ENCODE measurements around the gene GPI. TPM values are rescaled to one million over a fixed set of nuclear protein-coding genes. Genes with fewer than 3 reads are reported as not detected.

The GPI gene
- total and polyA plus RNA-seq, 2 of the 8 experiments (the other 6 are each of a cell fraction or from before 2014, with no cell fraction given) = 171 to 360 TPM

GRCh38 chr19:34336781-34337271, 28.2 kb upstream of the GPI start:
- CTCF ChIA-PET (ENCODE audit: partially characterized antibody) = interaction anchor here (1.0 to 4.2 kb wide), 8 partner anchors 9 to 96 kb away, joined by 3 to 27 read pairs (median 10); no protein-coding TSS in a partner anchor

More at GRCh38 chr19:34336781-34337271, 28.2 kb upstream of the GPI start:
- Histone ChIP-seq H3K79me1 (ENCODE audit: low read depth, low read length) (no peaks in the 10 kb centered on the region; the same call in 1 of the 2 replicates), H2BK120ac (replicated peaks; ENCODE audit: low read depth, low read length) (no peak overlapping the region), H4K8ac (ENCODE audit: extremely low read depth, insufficient read depth, low read length) (no peak overlapping the region), H3K56ac (replicated peaks; ENCODE audit: insufficient read length, low read depth, low read length) (no peak overlapping the region), H3K27me3 (replicated peaks in 1 of 4; ENCODE audit: control insufficient read depth in 3 of 4, extremely low read depth in 1 of 4, insufficient read depth in 3 of 4, low read length in 3 of 4) (no peaks in the 10 kb centered on the region), H3K23me2 (ENCODE audit: low read depth, low read length) (no peaks in the 10 kb centered on the region), H3K18ac (ENCODE audit: extremely low read depth, low read length) (no peak overlapping the region), H3K4me3 (ENCODE audit: extremely low read depth in 1 of 4, insufficient read depth in 2 of 4, low read depth in 3 of 4, low read length in 4 of 4) (no peak overlapping the region), H3K14ac (ENCODE audit: insufficient read length) (no peak overlapping the region), H3K79me2 (ENCODE audit: control insufficient read depth in 1 of 2, insufficient read depth in 2 of 2, low read length in 2 of 2) (no peaks in the 10 kb centered on the region), H3K4ac (replicated peaks; ENCODE audit: insufficient read length, low read depth, low read length) (no peak overlapping the region), H3K4me2 (ENCODE audit: insufficient read depth in 1 of 2, low read depth in 2 of 2, low read length in 2 of 2) (no peak overlapping the region), H2BK12ac (ENCODE audit: low read depth, low read length) (no peak overlapping the region), H3K23ac (ENCODE audit: insufficient read length) (no peak overlapping the region), H3K36me3 (ENCODE audit: control insufficient read depth in 2 of 4, insufficient read depth in 4 of 4, low read length in 3 of 4) (peaks cover 7 to 35% (median 16%) of the 10 kb centered on the region in 4 experiments; a peak in 7 of 8 replicates), H2BK5ac (ENCODE audit: low read depth, low read length) (no peak overlapping the region), H4K5ac (ENCODE audit: insufficient read length, low read depth, low read length) (no peak overlapping the region), H3K4me1 (replicated peaks in 1 of 4; ENCODE audit: control insufficient read depth in 3 of 4, insufficient read depth in 4 of 4, low read length in 3 of 4) (no peaks in the 10 kb centered on the region), H3K27ac (ENCODE audit: low read depth, low read length) (no peak overlapping the region), H3K9me3 (ENCODE audit: insufficient read depth in 2 of 2, low read depth in 1 of 2, low read length in 1 of 2) (no peaks in the 10 kb centered on the region), H2BK15ac (ENCODE audit: low read length) (no peak overlapping the region), H3K9ac (replicated peaks in 1 of 4; ENCODE audit: extremely low read depth in 1 of 4, low read depth in 3 of 4, low read length in 3 of 4) (no peak overlapping the region), H4K91ac (replicated peaks; ENCODE audit: insufficient read length, low read length) (no peak overlapping the region), H4K20me1 (replicated peaks in 1 of 2; ENCODE audit: control insufficient read depth in 1 of 2, insufficient read depth in 2 of 2, low read length in 2 of 2) (no peaks in the 10 kb centered on the region), H2BK20ac (ENCODE audit: low read length) (no peak overlapping the region), H2AK5ac (ENCODE audit: low read depth, low read length) (no peak overlapping the region), H2AFZ (ENCODE audit: low read length) (no peak overlapping the region)
- TF ChIP-seq CTCF (IDR thresholded peaks at IDR 0.05; ENCODE audit: control extremely low read depth in 1 of 3, insufficient read depth in 1 of 3, low read depth in 1 of 3, low read length in 3 of 3) (peak in 2 of 3 experiments; percentile 34 to 41; a peak in 2 of 4 replicates), PHF8 (conservative IDR thresholded peaks at IDR 0.05; ENCODE audit: low read depth, low read length) (no peak), BACH1 (IDR thresholded peaks at IDR 0.05; ENCODE audit: low read length) (no peak), ZNF274 (IDR thresholded peaks at IDR 0.05; ENCODE audit: borderline replicate concordance, extremely low read depth, low read length) (no peak), RAD21 (IDR thresholded peaks at IDR 0.05 in 1 of 2, conservative IDR thresholded peaks at IDR 0.05 in 1 of 2; ENCODE audit: low read depth in 2 of 2, low read length in 2 of 2) (peak; percentile 38 to 58), SP1 (IDR thresholded peaks at IDR 0.05; ENCODE audit: low read depth, low read length) (no peak), CEBPB (IDR thresholded peaks at IDR 0.05; ENCODE audit: low read depth, low read length) (no peak)
- POLR2A ChIA-PET (ENCODE audit: partially characterized antibody) = no interaction called here
- no peak for DNase-seq (ENCODE audit: low read depth in 1 of 2, low spot score in 2 of 2)
- FAIRE-seq = no peak
- WGBS, 2 experiments (ENCODE audit: extremely low coverage in 1 of 2, insufficient coverage in 1 of 2, insufficient read length in 1 of 2, insufficient replicate concordance in 2 of 2, low coverage in 1 of 2, low lambda C conversion rate in 2 of 2, missing lambda C conversion rate in 1 of 2) = 53% methylated on average over 1 of the region's 1 CpG; no CpG with 5 or more reads in 1 of the 2 experiments
